T-helper 22 cell (primary cell): Measurements from ENCODE around the gene SSU72.

Source experiments
- DNase-seq: peaks from one replicate; pipeline ENCODE4 v3.0.0-alpha.2; 2020; ENCODE audit warnings: low read depth

Gene SSU72

GRCh38 chr1:1574721-1575537 is at the start of gene SSU72:
SSU72 (minus strand) TSS chr1:1574863; CDS start chr1:1574557, 306 bp downstream.
- DNase-seq, result peak; percentile 86

GRCh38 chr1:1623631-1624442 is 49.2 kb upstream of the SSU72 start:
- no peak for DNase-seq

- no peak for DNase-seq
Observed at GRCh38 chr1:1623181-1623630, 48.5 kb upstream of the SSU72 start.

- no peak for DNase-seq
Observed at GRCh38 chr1:1622788-1623094, 48.1 kb upstream of the SSU72 start.

GRCh38 chr1:1622010-1622787 is 47.5 kb upstream of the SSU72 start:
- no peak for DNase-seq

GRCh38 chr1:1621173-1622009 is 46.7 kb upstream of the SSU72 start:
- no peak for DNase-seq

- no peak for DNase-seq
Observed at GRCh38 chr1:1620433-1621139, 45.9 kb upstream of the SSU72 start.

GRCh38 chr1:1619917-1620361 is 45.3 kb upstream of the SSU72 start:
- no peak for DNase-seq

GRCh38 chr1:1618396-1619068 is 43.9 kb upstream of the SSU72 start:
- DNase-seq, result no peak

- no peak for DNase-seq
Observed at GRCh38 chr1:1617925-1618324, 43.3 kb upstream of the SSU72 start.

GRCh38 chr1:1617516-1617915 is 42.9 kb upstream of the SSU72 start:
- no peak for DNase-seq

GRCh38 chr1:1616838-1617237 is 42.2 kb upstream of the SSU72 start:
- DNase-seq, result no peak

- DNase-seq, result peak; percentile 27
Observed at GRCh38 chr1:1616045-1616790, 41.6 kb upstream of the SSU72 start.

GRCh38 chr1:1615256-1616044 is 40.8 kb upstream of the SSU72 start, which contains the start of gene MIB2:
MIB2 (plus strand) TSS chr1:1615500; CDS start chr1:1623453, 7,953 bp downstream.
- peak; percentile 98 for DNase-seq

- DNase-seq, result no peak
Observed at GRCh38 chr1:1614954-1615255, 40.2 kb upstream of the SSU72 start.

GRCh38 chr1:1614204-1614953 is 39.7 kb upstream of the SSU72 start:
- DNase-seq, result peak; percentile 35

GRCh38 chr1:1613509-1614082 is 38.9 kb upstream of the SSU72 start:
- DNase-seq, result no peak

- DNase-seq, result no peak
Observed at GRCh38 chr1:1612104-1612400, 37.4 kb upstream of the SSU72 start.
